ENCODE data around the gene CEP170B.

GRCh38 chr14:104863923-104864266 lies 1.2 kb upstream of the CEP170B start:
- no peak for TF ChIP-seq ZFX (IDR thresholded peaks at IDR 0.05)
- TF ChIP-seq, protein P1, sequence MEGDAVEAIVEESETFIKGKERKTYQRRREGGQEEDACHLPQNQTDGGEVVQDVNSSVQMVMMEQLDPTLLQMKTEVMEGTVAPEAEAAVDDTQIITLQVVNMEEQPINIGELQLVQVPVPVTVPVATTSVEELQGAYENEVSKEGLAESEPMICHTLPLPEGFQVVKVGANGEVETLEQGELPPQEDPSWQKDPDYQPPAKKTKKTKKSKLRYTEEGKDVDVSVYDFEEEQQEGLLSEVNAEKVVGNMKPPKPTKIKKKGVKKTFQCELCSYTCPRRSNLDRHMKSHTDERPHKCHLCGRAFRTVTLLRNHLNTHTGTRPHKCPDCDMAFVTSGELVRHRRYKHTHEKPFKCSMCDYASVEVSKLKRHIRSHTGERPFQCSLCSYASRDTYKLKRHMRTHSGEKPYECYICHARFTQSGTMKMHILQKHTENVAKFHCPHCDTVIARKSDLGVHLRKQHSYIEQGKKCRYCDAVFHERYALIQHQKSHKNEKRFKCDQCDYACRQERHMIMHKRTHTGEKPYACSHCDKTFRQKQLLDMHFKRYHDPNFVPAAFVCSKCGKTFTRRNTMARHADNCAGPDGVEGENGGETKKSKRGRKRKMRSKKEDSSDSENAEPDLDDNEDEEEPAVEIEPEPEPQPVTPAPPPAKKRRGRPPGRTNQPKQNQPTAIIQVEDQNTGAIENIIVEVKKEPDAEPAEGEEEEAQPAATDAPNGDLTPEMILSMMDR (conservative IDR thresholded peaks at IDR 0.05): no peak
